OCI-LY1 (cell line): ENCODE results near the gene ZNF341.

Experiments used
- H2AFZ ChIP-seq: fragments of 200-600 bp; sonication (generic), shearing (Covaris generic); 2 replicates; pipeline ENCODE4 v1.6.0; 2014; ENCODE audit warnings: antibody characterized with exemption, mild to moderate bottlenecking, low read length
- H3F3A ChIP-seq: fragments of 200-600 bp; sonication (generic), shearing (Covaris generic); 2 replicates; pipeline ENCODE4 v1.6.0; 2014; ENCODE audit warnings: mild to moderate bottlenecking, antibody characterized with exemption, low read length, moderate library complexity; ENCODE audit not compliant: insufficient read depth
- H3K27ac ChIP-seq: fragments of 200-600 bp; sonication (generic); 2 replicates; pipeline ENCODE4 v1.5.1; 2014; ENCODE audit warnings: low read length, mixed run types, mild to moderate bottlenecking, low read depth; ENCODE audit not compliant: poor library complexity, severe bottlenecking
- H3K27me3 ChIP-seq: fragments of 200-600 bp; sonication (generic); 2 replicates; pipeline ENCODE4 v1.6.0; 2014; ENCODE audit warnings: antibody characterized with exemption, mild to moderate bottlenecking, low read length, moderate library complexity; ENCODE audit not compliant: insufficient read depth
- H3K36me3 ChIP-seq: fragments of 200-600 bp; sonication (generic); 2 replicates; pipeline ENCODE4 v1.6.1; 2014; ENCODE audit warnings: mild to moderate bottlenecking, antibody characterized with exemption, low read length, moderate library complexity, mixed read lengths; ENCODE audit not compliant: insufficient read depth
- H3K4me1 ChIP-seq: fragments of 200-600 bp; sonication (generic); 2 replicates; pipeline ENCODE4 v1.5.1; 2014; ENCODE audit warnings: mild to moderate bottlenecking, low read length, moderate library complexity; ENCODE audit not compliant: insufficient read depth, severe bottlenecking
- H3K4me2 ChIP-seq: fragments of 200-600 bp; sonication (generic), shearing (Covaris generic); 2 replicates; pipeline ENCODE4 v1.6.1; 2014; ENCODE audit warnings: low read length
- H3K4me3 ChIP-seq: fragments of 200-600 bp; sonication (generic); 2 replicates; pipeline ENCODE4 v1.5.1; 2014; ENCODE audit warnings: low read length, low read depth, mild to moderate bottlenecking, mixed read lengths; ENCODE audit not compliant: poor library complexity, severe bottlenecking
- H3K79me2 ChIP-seq: fragments of 200-600 bp; shearing (Covaris generic); 2 replicates; pipeline ENCODE4 v1.6.1; 2016; ENCODE audit warnings: mixed run types, low read length, mixed read lengths; ENCODE audit not compliant: insufficient read depth
- H3K9ac ChIP-seq: fragments of 200-600 bp; sonication (generic), shearing (Covaris generic); 2 replicates; pipeline ENCODE4 v1.6.1; 2014; ENCODE audit warnings: mild to moderate bottlenecking, low read length, mixed read lengths
- H3K9me2 ChIP-seq: fragments of 200-600 bp; sonication (generic), shearing (Covaris generic); 2 replicates; pipeline ENCODE4 v1.6.1; 2014; ENCODE audit warnings: low read depth, mild to moderate bottlenecking, low read length, mixed read lengths
- H3K9me3 ChIP-seq: fragments of 200-600 bp; shearing (Covaris generic); 2 replicates; pipeline ENCODE4 v1.6.1; 2014; ENCODE audit warnings: low read length, mixed read lengths
- H4K20me1 ChIP-seq: fragments of 200-600 bp; sonication (generic), shearing (Covaris generic); 2 replicates; pipeline ENCODE4 v1.6.0; 2016; ENCODE audit warnings: mild to moderate bottlenecking, low read length; ENCODE audit not compliant: insufficient read depth
- CTCF ChIP-seq: fragments of 200-600 bp; sonication (generic), shearing (Covaris generic); IDR thresholded peaks from 2 replicates; pipeline ENCODE4 v1.5.1; 2017; ENCODE audit warnings: mild to moderate bottlenecking, antibody characterized with exemption, low read length, moderate library complexity, mixed read lengths
- EZH2 ChIP-seq: fragments of 200-600 bp; sonication (generic), shearing (Covaris generic); IDR thresholded peaks from 2 replicates; pipeline ENCODE4 v1.8.0; 2017; ENCODE audit warnings: borderline replicate concordance, mixed run types, mild to moderate bottlenecking, antibody characterized with exemption, low read length, moderate library complexity, mixed read lengths

The ZNF341 gene

DNA sequence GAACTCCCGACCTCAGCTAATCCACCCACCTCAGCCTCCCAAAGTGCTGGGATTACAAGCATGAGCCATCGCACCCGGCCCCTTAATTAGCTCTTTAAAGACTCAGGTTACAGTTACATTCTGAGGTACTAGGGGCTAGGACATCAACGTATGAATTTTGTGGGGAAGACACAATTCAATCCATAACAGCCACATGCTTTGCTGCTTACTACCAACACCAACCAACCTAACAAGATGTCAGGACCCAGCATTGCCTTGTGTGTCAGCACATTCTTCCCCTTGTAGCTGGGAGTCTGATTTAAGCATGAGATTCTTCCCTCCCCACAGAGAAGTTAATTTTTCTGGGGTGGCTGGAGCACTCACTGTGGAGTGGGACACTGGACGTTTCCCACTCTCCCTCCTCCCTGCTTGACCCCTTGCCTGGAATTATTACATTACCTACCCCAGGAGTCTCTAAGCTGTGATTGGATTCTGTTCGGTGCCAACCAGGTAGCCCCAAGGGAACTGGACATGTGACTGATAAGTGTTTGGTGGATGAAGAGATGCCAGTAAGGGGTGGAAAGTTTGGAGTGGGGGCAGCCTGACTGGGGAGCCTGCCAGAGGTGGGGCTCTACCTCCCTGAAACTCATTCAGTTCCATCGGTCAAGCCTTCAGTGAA, 6.1 kb upstream of the ZNF341 start:
- Histone ChIP-seq H3K9me2 (no peaks in the 10 kb centered on the region), H3F3A (no peaks in the 10 kb centered on the region), H3K36me3 (no peaks in the 10 kb centered on the region), H3K4me3 (no peak overlapping the region), H3K9me3 (no peaks in the 10 kb centered on the region), H3K27ac (no peak overlapping the region), H3K4me2 (no peak overlapping the region), H3K27me3 (no peaks in the 10 kb centered on the region), H2AFZ (no peak overlapping the region), H3K9ac (no peak overlapping the region), H4K20me1 (no peaks in the 10 kb centered on the region), H3K79me2 (no peaks in the 10 kb centered on the region), H3K4me1 (peaks cover 3% of the 10 kb centered on the region)
- TF ChIP-seq EZH2 (no peak), CTCF (no peak)

DNA sequence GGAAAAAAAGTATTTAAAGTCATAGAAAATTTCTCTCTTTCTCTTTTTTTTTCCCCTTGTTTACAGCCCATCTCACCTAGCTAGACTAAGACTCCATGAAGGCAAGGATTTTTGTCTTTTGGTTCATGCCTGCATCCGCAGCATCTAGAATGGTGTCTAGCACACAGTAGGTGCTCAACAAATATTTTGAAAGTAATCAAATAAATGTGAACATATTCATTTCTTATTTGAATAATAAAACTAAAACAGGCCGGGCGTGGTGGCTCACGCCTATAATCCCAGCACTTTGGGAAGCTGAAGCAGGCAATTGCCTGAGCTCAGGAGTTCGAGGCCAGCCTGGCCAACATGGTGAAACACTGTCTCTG, 4.7 kb upstream of the ZNF341 start:
- Histone ChIP-seq H3K4me2 (no peak overlapping the region), H3K27ac (no peak overlapping the region), H2AFZ (no peak overlapping the region), H3K4me3 (no peak overlapping the region), H3F3A (no peaks in the 10 kb centered on the region), H3K9me3 (no peaks in the 10 kb centered on the region), H3K9ac (no peak overlapping the region), H3K27me3 (no peaks in the 10 kb centered on the region), H3K79me2 (no peaks in the 10 kb centered on the region), H4K20me1 (no peaks in the 10 kb centered on the region), H3K36me3 (no peaks in the 10 kb centered on the region), H3K9me2 (no peaks in the 10 kb centered on the region), H3K4me1 (peaks cover 7% of the 10 kb centered on the region)
- TF ChIP-seq CTCF (no peak), EZH2 (no peak)

DNA sequence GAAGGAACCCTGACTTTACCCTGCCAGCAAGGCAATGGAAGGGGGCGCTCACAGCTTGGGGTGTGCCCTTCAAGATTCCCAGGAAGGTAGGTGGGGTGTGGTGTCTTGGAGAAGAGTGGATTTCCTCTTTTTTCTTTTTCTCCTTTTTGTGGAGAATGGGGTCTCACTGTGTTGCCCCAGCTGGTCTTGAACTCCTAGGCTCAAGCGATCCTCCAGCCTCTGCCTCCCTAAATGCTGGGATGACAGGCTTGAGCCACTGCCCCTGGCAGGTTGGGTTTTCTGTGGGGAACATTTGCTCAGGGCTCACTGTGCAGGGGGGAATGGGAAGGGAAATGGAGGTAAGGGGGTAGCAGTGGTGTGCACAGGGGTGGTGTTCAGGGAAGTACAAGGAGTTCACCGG, 4.0 kb upstream of the ZNF341 start:
- Histone ChIP-seq H3K4me2 (no peak overlapping the region), H3K79me2 (no peaks in the 10 kb centered on the region), H3K9me3 (no peaks in the 10 kb centered on the region), H3K36me3 (no peaks in the 10 kb centered on the region), H3F3A (no peaks in the 10 kb centered on the region), H3K4me3 (no peak overlapping the region), H2AFZ (no peak overlapping the region), H3K4me1 (peaks cover 13% of the 10 kb centered on the region), H3K9me2 (no peaks in the 10 kb centered on the region), H4K20me1 (no peaks in the 10 kb centered on the region), H3K27ac (no peak overlapping the region), H3K9ac (no peak overlapping the region), H3K27me3 (no peaks in the 10 kb centered on the region)
- TF ChIP-seq EZH2 (no peak), CTCF (no peak)
